Measurements from ENCODE around the gene GPR137.

- no peak for TF ChIP-seq CTCF (IDR thresholded peaks at IDR 0.05)
- TF ChIP-seq POLR2AphosphoS5 (IDR thresholded peaks at IDR 0.05), result no peak
- no peak for TF ChIP-seq EP300 (IDR thresholded peaks at IDR 0.05; ENCODE audit: low read depth)
- TF ChIP-seq POLR2A (IDR thresholded peaks at IDR 0.05), result no peak
Observed at GRCh38 chr11:64275841-64276240, 9.8 kb upstream of the GPR137 start.

Data from transverse colon (tissue), 4 donors.